DOHH2 (cell line): ENCODE results near the gene KLK1.

Experiments
- H3F3A ChIP-seq: fragments of 200-600 bp; sonication (generic), shearing (Covaris generic); 2 replicates; pipeline ENCODE4 v1.6.0; 2016; ENCODE audit warnings: antibody characterized with exemption, mild to moderate bottlenecking; ENCODE audit not compliant: control insufficient read depth, insufficient read depth
- H3K27ac ChIP-seq: fragments of 200-600 bp; sonication (generic); 2 replicates; pipeline ENCODE4 v1.5.1; 2014; ENCODE audit warnings: low read depth, mild to moderate bottlenecking, low read length, moderate library complexity
- H3K27me3 ChIP-seq: fragments of 200-600 bp; sonication (generic); 2 replicates; pipeline ENCODE4 v1.6.1; 2014; ENCODE audit warnings: mild to moderate bottlenecking, low read length, mixed read lengths; ENCODE audit not compliant: control insufficient read depth
- H3K36me3 ChIP-seq: fragments of 200-600 bp; sonication (generic); 2 replicates; pipeline ENCODE4 v1.6.1; 2014; ENCODE audit warnings: mild to moderate bottlenecking, low read length, moderate library complexity, mixed read lengths; ENCODE audit not compliant: control insufficient read depth
- H3K4me1 ChIP-seq: fragments of 200-600 bp; sonication (generic); 2 replicates; pipeline ENCODE4 v1.6.1; 2014; ENCODE audit warnings: mild to moderate bottlenecking, low read length, mixed read lengths; ENCODE audit not compliant: control insufficient read depth
- H3K4me2 ChIP-seq: fragments of 200-600 bp; sonication (generic); 2 replicates; pipeline ENCODE4 v1.6.0; 2014; ENCODE audit warnings: mild to moderate bottlenecking, low read length, moderate library complexity
- H3K4me3 ChIP-seq: fragments of 200-600 bp; sonication (generic); 2 replicates; pipeline ENCODE4 v1.5.1; 2014; ENCODE audit warnings: mild to moderate bottlenecking, low read length, mixed read lengths
- H3K79me2 ChIP-seq: fragments of 200-600 bp; sonication (generic); 2 replicates; pipeline ENCODE4 v1.6.1; 2014; ENCODE audit warnings: mild to moderate bottlenecking, low read length, mixed read lengths; ENCODE audit not compliant: control insufficient read depth
- H3K9me2 ChIP-seq: fragments of 200-600 bp; sonication (generic); replicated peaks from 2 replicates; pipeline ENCODE4 v1.6.1; 2014; ENCODE audit warnings: mild to moderate bottlenecking, low read length, mixed read lengths; ENCODE audit not compliant: control insufficient read depth
- H3K9me3 ChIP-seq: fragments of 200-600 bp; sonication (generic); 2 replicates; pipeline ENCODE4 v1.6.1; 2014; ENCODE audit warnings: antibody characterized with exemption, low read length, mixed read lengths; ENCODE audit not compliant: control insufficient read depth, insufficient read depth
- H4K20me1 ChIP-seq: fragments of 200-600 bp; sonication (generic); 2 replicates; pipeline ENCODE4 v1.6.0; 2014; ENCODE audit warnings: low read depth, mild to moderate bottlenecking, antibody characterized with exemption, low read length, moderate library complexity; ENCODE audit not compliant: control insufficient read depth, insufficient read depth
- CTCF ChIP-seq: fragments of 200-600 bp; sonication (generic); IDR thresholded peaks from one replicate; pipeline ENCODE4 v1.5.1; 2014; ENCODE audit warnings: antibody characterized with exemption, mild to moderate bottlenecking, low read depth, low read length; ENCODE audit not compliant: poor library complexity, severe bottlenecking
- EZH2phosphoT487 ChIP-seq: fragments of 200-600 bp; sonication (generic); IDR thresholded peaks from 2 replicates; pipeline ENCODE4 v1.6.1; 2017; ENCODE audit warnings: borderline replicate concordance, mild to moderate bottlenecking, antibody characterized with exemption, low read length, moderate library complexity, mixed read lengths

The KLK1 gene

GRCh38 chr19:50823389-50824042 is at the start of gene KLK1:
Gene KLK1, minus strand, starts transcription at chr19:50823787. Its CDS starts 39 bp downstream, at chr19:50823748.
- Histone ChIP-seq H3K79me2 (no peaks in the 10 kb centered on the region), H4K20me1 (no peaks in the 10 kb centered on the region), H3F3A (peaks cover 4% of the 10 kb centered on the region; the same call in 1 of the 2 replicates), H3K4me3 (no peak within 1 kb of the TSS), H3K27me3 (peaks cover 18% of the 10 kb centered on the region), H3K9me3 (no peaks in the 10 kb centered on the region), H3K9me2 (no peaks in the 10 kb centered on the region), H3K4me2 (no peak within 1 kb of the TSS), H3K36me3 (no peaks in the 10 kb centered on the region), H3K27ac (no peak within 1 kb of the TSS), H3K4me1 (peaks cover 35% of the 10 kb centered on the region)
- TF ChIP-seq CTCF (no peak), EZH2phosphoT487 (no peak)

- no peaks in the 10 kb centered on the region for H4K20me1 ChIP-seq
- H3K27me3 ChIP-seq, result peaks cover 63% of the 10 kb centered on the region
- H3K4me2 ChIP-seq, result no peak within 1 kb of the TSS
Observed at GRCh38 chr19:50873056-50873455, 49.5 kb upstream of the KLK1 start, which contains the start of gene KLK2. Gene KLK2, plus strand, starts transcription at chr19:50873439. Its CDS starts 35 bp downstream, at chr19:50873474.

DNA sequence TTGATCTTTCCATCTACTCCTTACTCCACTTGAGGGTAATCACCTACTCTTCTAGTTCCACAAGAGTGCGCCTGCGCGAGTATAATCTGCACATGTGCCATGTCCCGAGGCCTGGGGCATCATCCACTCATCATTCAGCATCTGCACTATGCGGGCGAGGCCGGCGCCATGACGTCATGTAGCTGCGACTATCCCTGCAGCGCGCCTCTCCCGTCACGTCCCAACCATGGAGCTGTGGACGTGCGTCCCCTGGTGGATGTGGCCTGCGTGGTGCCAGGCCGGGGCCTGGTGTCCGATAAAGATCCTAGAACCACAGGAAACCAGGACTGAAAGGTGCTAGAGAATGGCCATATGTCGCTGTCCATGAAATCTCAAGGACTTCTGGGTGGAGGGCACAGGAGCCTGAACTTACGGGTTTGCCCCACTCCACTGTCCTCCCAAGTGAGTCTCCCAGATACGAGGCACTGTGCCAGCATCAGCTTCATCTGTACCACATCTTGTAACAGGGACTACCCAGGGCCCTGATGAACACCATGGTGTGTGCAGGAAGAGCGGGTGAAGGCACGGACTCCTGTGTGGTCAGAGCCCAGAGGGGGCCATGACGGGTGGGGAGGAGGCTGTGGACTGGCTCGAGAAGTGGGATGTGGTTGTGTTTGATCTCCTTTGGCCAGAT is 47.0 kb upstream of the KLK1 start:
- Histone ChIP-seq H4K20me1 (no peaks in the 10 kb centered on the region), H3K27me3 (peaks cover 75% of the 10 kb centered on the region), H3K9me2 (no peaks in the 10 kb centered on the region), H3K79me2 (no peaks in the 10 kb centered on the region), H3K9me3 (no peaks in the 10 kb centered on the region), H3K4me1 (no peaks in the 10 kb centered on the region), H3K4me2 (no peak overlapping the region), H3K27ac (no peak overlapping the region), H3F3A (no peaks in the 10 kb centered on the region), H3K4me3 (no peak overlapping the region), H3K36me3 (no peaks in the 10 kb centered on the region)
- peak; percentile 19 for TF ChIP-seq CTCF
- no peak for TF ChIP-seq EZH2phosphoT487

More at GRCh38 chr19:50873056-50873455, 49.5 kb upstream of the KLK1 start, which contains the start of gene KLK2:
- H3F3A ChIP-seq, result no peaks in the 10 kb centered on the region
- H3K4me3 ChIP-seq, result no peak within 1 kb of the TSS
- H3K79me2 ChIP-seq, result no peaks in the 10 kb centered on the region
- H3K36me3 ChIP-seq, result no peaks in the 10 kb centered on the region
- no peaks in the 10 kb centered on the region for H3K9me2 ChIP-seq
- H3K9me3 ChIP-seq, result no peaks in the 10 kb centered on the region
- TF ChIP-seq CTCF, result no peak
- no peak for TF ChIP-seq EZH2phosphoT487
- no peaks in the 10 kb centered on the region for H3K4me1 ChIP-seq
- no peak within 1 kb of the TSS for H3K27ac ChIP-seq
